PC-9 (cell line): ENCODE measurements around the gene RNASEH2A. TPM values are rescaled to one million over a fixed set of nuclear protein-coding genes. Genes with fewer than 3 reads are reported as not detected.
A peak's percentile ranks its signal among the peaks of the same experiment; 100 is the strongest.

ENCODE experiments used
- BruUV-seq: library from RNA; stranded (reverse); fragments of 400-500 nt; replicated peaks from 2 replicates; lab custom pipeline; 2021; lab: Mats Ljungman, UMichigan
- CTCF ChIA-PET: fragments of 300-600 bp; sonication (Branson Sonifier 250); formaldehyde crosslinking; loops from one replicate; lab custom pipeline; 2022; ENCODE audit warnings: antibody characterized with exemption; lab: Charles Lee
- POLR2A ChIA-PET: fragments of 300-600 bp; sonication (Branson Sonifier 250); formaldehyde crosslinking; loops from one replicate; lab custom pipeline; 2022; ENCODE audit warnings: antibody characterized with exemption; ENCODE audit not compliant: unreplicated experiment; lab: Charles Lee
- DNase-seq, 2 experiments: peaks; one replicate each; pipeline versions ENCODE4 v3.0.0 to v3.0.0-alpha.2; 2015 to 2022; ENCODE audit warnings: mixed read lengths in 1 of 2
- H2AFZ ChIP-seq: fragments of 200-600 bp; sonication (generic); 2 replicates; pipeline ENCODE4 v1.8.1; 2017; ENCODE audit warnings: antibody characterized with exemption
- H3F3A ChIP-seq: fragments of 200-600 bp; sonication (generic); 2 replicates; pipeline ENCODE4 v1.8.1; 2017; ENCODE audit warnings: antibody characterized with exemption, mild to moderate bottlenecking, low read depth; ENCODE audit not compliant: insufficient read depth
- H3K27ac ChIP-seq: fragments of 200-600 bp; sonication (generic); 2 replicates; pipeline ENCODE4 v1.6.1; 2016; ENCODE audit warnings: mixed run types
- H3K27me3 ChIP-seq: fragments of 200-600 bp; sonication (generic); 2 replicates; pipeline ENCODE4 v1.6.1; 2016; ENCODE audit warnings: low read depth, mixed run types; ENCODE audit not compliant: insufficient read depth
- H3K36me3 ChIP-seq: fragments of 200-600 bp; sonication (generic); 2 replicates; pipeline ENCODE4 v1.6.1; 2016; ENCODE audit warnings: low read depth, mixed run types
- H3K4me1 ChIP-seq: fragments of 200-600 bp; sonication (generic); replicated peaks from 2 replicates; pipeline ENCODE4 v1.6.1; 2016; ENCODE audit warnings: mixed run types; ENCODE audit not compliant: insufficient read depth
- H3K4me2 ChIP-seq: fragments of 200-600 bp; sonication (generic); 2 replicates; pipeline ENCODE4 v1.6.1; 2017; ENCODE audit warnings: mixed run types
- H3K4me3 ChIP-seq: fragments of 200-600 bp; sonication (generic); 2 replicates; pipeline ENCODE4 v1.6.1; 2016; ENCODE audit warnings: mixed run types
- H3K79me2 ChIP-seq: fragments of 200-600 bp; sonication (generic); 2 replicates; pipeline ENCODE4 v1.6.1; 2017; ENCODE audit warnings: low read depth, mixed run types
- H3K9me2 ChIP-seq: fragments of 200-600 bp; sonication (generic); 2 replicates; pipeline ENCODE4 v1.8.1; 2017; ENCODE audit warnings: mild to moderate bottlenecking; ENCODE audit not compliant: insufficient read depth
- H3K9me3 ChIP-seq: fragments of 200-600 bp; sonication (generic); 2 replicates; pipeline ENCODE4 v1.8.1; 2016; ENCODE audit warnings: low read depth; ENCODE audit not compliant: insufficient read depth
- H4K20me1 ChIP-seq: fragments of 200-600 bp; sonication (generic); 2 replicates; pipeline ENCODE4 v1.8.1; 2017; ENCODE audit not compliant: insufficient read depth
- CTCF ChIP-seq: fragments of 200-600 bp; sonication (generic); conservative IDR thresholded peaks from 2 replicates; pipeline ENCODE4 v1.6.1; 2017; ENCODE audit warnings: mixed run types, antibody characterized with exemption, mild to moderate bottlenecking, moderate library complexity
- EZH2 ChIP-seq: fragments of 200-600 bp; sonication (generic); IDR thresholded peaks from 2 replicates; pipeline ENCODE4 v1.8.0; 2017; ENCODE audit warnings: antibody characterized with exemption, low read depth
- intact Hi-C: fragments of 100-400 bp; cut with micrococcal nuclease; formaldehyde crosslinking; loops from one replicate; pipeline ENCODE4 v1.10.0; 2022; ENCODE audit not compliant: unreplicated experiment
- total RNA-seq: library from RNA; stranded (reverse); gene quantifications from 2 replicates; pipeline ENCODE4 v1.2.3, GENCODE V29; 2021

Gene RNASEH2A
- total RNA-seq, 1 experiment from 2014 or later: 38.6 TPM

DNA sequence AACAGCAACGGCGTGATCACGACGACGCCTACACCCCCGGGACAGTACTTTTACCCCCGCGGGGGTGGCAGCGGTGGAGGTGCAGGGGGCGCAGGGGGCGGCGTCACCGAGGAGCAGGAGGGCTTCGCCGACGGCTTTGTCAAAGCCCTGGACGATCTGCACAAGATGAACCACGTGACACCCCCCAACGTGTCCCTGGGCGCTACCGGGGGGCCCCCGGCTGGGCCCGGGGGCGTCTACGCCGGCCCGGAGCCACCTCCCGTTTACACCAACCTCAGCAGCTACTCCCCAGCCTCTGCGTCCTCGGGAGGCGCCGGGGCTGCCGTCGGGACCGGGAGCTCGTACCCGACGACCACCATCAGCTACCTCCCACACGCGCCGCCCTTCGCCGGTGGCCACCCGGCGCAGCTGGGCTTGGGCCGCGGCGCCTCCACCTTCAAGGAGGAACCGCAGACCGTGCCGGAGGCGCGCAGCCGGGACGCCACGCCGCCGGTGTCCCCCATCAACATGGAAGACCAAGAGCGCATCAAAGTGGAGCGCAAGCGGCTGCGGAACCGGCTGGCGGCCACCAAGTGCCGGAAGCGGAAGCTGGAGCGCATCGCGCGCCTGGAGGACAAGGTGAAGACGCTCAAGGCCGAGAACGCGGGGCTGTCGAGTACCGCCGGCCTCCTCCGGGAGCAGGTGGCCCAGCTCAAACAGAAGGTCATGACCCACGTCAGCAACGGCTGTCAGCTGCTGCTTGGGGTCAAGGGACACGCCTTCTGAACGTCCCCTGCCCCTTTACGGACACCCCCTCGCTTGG, 14.1 kb upstream of the RNASEH2A start:
- Histone ChIP-seq H3K4me1 (peaks cover 53% of the 10 kb centered on the region), H3F3A (peaks cover 76% of the 10 kb centered on the region), H3K79me2 (peaks cover 46% of the 10 kb centered on the region), H4K20me1 (peaks cover 18% of the 10 kb centered on the region), H3K27ac (peak overlapping the region; percentile 78), H3K36me3 (no peaks in the 10 kb centered on the region; the same call in 1 of the 2 replicates), H3K27me3 (no peaks in the 10 kb centered on the region), H3K9me2 (no peaks in the 10 kb centered on the region), H2AFZ (no peak overlapping the region), H3K4me2 (peak overlapping the region; percentile 91), H3K9me3 (no peaks in the 10 kb centered on the region), H3K4me3 (peak overlapping the region; percentile 73)
- TF ChIP-seq CTCF: no peak
- no peak for TF ChIP-seq EZH2
- intact Hi-C loops: no loop called here
- peak; percentile 49 to 52 for DNase-seq
- CTCF ChIA-PET: interaction anchor here (0.6 to 2.2 kb wide), 4 partner anchors 9 to 112 kb away, joined by 3 to 11 read pairs (median 8); no protein-coding TSS in a partner anchor
- TSS peak; percentile 66 for BruUV-seq
- POLR2A ChIA-PET: interaction anchor here (0.7 to 3.8 kb wide), 6 partner anchors 9 to 181 kb away, joined by 4 to 59 read pairs (median 6); no protein-coding TSS in a partner anchor

DNA sequence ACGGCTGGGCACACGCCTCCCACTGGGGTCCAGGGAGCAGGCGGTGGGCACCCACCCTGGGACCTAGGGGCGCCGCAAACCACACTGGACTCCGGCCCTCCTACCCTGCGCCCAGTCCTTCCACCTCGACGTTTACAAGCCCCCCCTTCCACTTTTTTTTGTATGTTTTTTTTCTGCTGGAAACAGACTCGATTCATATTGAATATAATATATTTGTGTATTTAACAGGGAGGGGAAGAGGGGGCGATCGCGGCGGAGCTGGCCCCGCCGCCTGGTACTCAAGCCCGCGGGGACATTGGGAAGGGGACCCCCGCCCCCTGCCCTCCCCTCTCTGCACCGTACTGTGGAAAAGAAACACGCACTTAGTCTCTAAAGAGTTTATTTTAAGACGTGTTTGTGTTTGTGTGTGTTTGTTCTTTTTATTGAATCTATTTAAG, 13.5 kb upstream of the RNASEH2A start:
- no peak overlapping the region for H2AFZ ChIP-seq
- peaks cover 47% of the 10 kb centered on the region for H3K4me1 ChIP-seq
- no TSS peak for BruUV-seq

More for the DNA sequence above, 13.5 kb upstream of the RNASEH2A start:
- Histone ChIP-seq H4K20me1 (peaks cover 18% of the 10 kb centered on the region), H3K27me3 (no peaks in the 10 kb centered on the region), H3K36me3 (no peaks in the 10 kb centered on the region; the same call in 1 of the 2 replicates), H3K9me3 (no peaks in the 10 kb centered on the region), H3F3A (peaks cover 76% of the 10 kb centered on the region), H3K27ac (peak overlapping the region; percentile 78), H3K4me2 (peak overlapping the region; percentile 91), H3K4me3 (peak overlapping the region; percentile 73), H3K79me2 (peaks cover 40% of the 10 kb centered on the region), H3K9me2 (no peaks in the 10 kb centered on the region)
- ChIA-PET POLR2A (interaction anchor here (0.6 to 3.8 kb wide), 7 partner anchors 11 to 399 kb away, joined by 3 to 59 read pairs (median 6); no protein-coding TSS in a partner anchor), CTCF (interaction anchor here (0.6 to 2.2 kb wide), 5 partner anchors 11 to 113 kb away, joined by 4 to 11 read pairs (median 7); no protein-coding TSS in a partner anchor)
- intact Hi-C loops: no loop called here
- DNase-seq: no peak
- no peak for TF ChIP-seq CTCF
- no peak for TF ChIP-seq EZH2
